Measurements from ENCODE around the gene ANP32E. TPM values are rescaled to one million over a fixed set of nuclear protein-coding genes. Genes with fewer than 3 reads are reported as not detected.
A peak's percentile ranks its signal among the peaks of the same experiment; 100 is the strongest.

The ANP32E gene
- total and polyA plus RNA-seq, 9 of the 15 experiments (the other 6 are each of a cell fraction or from before 2014, with no cell fraction given), result 60.4 to 197 (median 104) TPM

GRCh38 chr1:150234566-150235293, 1.2 kb downstream of the ANP32E start (continued):
- no peak for TF ChIP-seq SREBF1 (IDR thresholded peaks at IDR 0.05; ENCODE audit: borderline replicate concordance, low read depth, low read length)
- no peak for TF ChIP-seq ATF2 (CRISPR knock-in tag; IDR thresholded peaks at IDR 0.05)
- TF ChIP-seq SAFB2 (IDR thresholded peaks at IDR 0.05; ENCODE audit: borderline replicate concordance, low read depth, low read length, severe bottlenecking), result no peak
- TF ChIP-seq SOX6 (IDR thresholded peaks at IDR 0.05), result no peak
- no peak for TF ChIP-seq SREBF2 (CRISPR knock-in tag; IDR thresholded peaks at IDR 0.05)
- TF ChIP-seq ZBTB5 (IDR thresholded peaks at IDR 0.05), result no peak
- TF ChIP-seq ZNF384 (IDR thresholded peaks at IDR 0.05; ENCODE audit: low read depth, low read length), result no peak
- no peak for TF ChIP-seq PTTG1 (tag; IDR thresholded peaks at IDR 0.05; ENCODE audit: low read depth)
- no peak for TF ChIP-seq GABPB2 (CRISPR knock-in tag; conservative IDR thresholded peaks at IDR 0.05)
- no peak for TF ChIP-seq NR3C1 (CRISPR knock-in tag; IDR thresholded peaks at IDR 0.05)
- TF ChIP-seq ZNF507 (tag; conservative IDR thresholded peaks at IDR 0.05), result no peak
- peak; percentile 20 for TF ChIP-seq E2F8 (IDR thresholded peaks at IDR 0.05; ENCODE audit: low read depth, partially characterized antibody)
- TF ChIP-seq NFXL1 (CRISPR knock-in tag; IDR thresholded peaks at IDR 0.05), result no peak
- no peak for TF ChIP-seq ZNF77 (CRISPR knock-in tag; IDR thresholded peaks at IDR 0.05)
- no peak; the same call in 1 of the 2 replicates for TF ChIP-seq ATF4 (CRISPR knock-in tag; IDR thresholded peaks at IDR 0.05)
- TF ChIP-seq ZNF232 (CRISPR knock-in tag; IDR thresholded peaks at IDR 0.05), result no peak
- peak in 1 of 2 experiments; percentile 61; a peak in 1 of 4 replicates for TF ChIP-seq ZNF639 (CRISPR knock-in tag; conservative IDR thresholded peaks at IDR 0.05 in 1 of 2, IDR thresholded peaks at IDR 0.05 in 1 of 2)
- TF ChIP-seq POU5F1 (IDR thresholded peaks at IDR 0.05; ENCODE audit: borderline replicate concordance, low read depth, low read length, partially characterized antibody), result no peak
- no peak for TF ChIP-seq POLR3G (IDR thresholded peaks at IDR 0.05; ENCODE audit: extremely low read depth, insufficient read length, insufficient replicate concordance)

All from K562 (cell line).